OCI-LY3 (cell line): ENCODE results near the gene RP2.

Source experiments
- EZH2phosphoT487 ChIP-seq: fragments of 200-600 bp; shearing (Covaris generic); IDR thresholded peaks from 2 replicates; pipeline ENCODE4 v1.6.1; 2018; ENCODE audit warnings: antibody characterized with exemption, mixed run types, low read depth
- TF ChIP-seq, protein P1 (sequence below): fragments of 200-600, 300-600 bp; sonication (generic); IDR thresholded peaks from 2 replicates; pipeline ENCODE4 v1.5.1; 2014; ENCODE audit warnings: antibody characterized with exemption, low read length, low read depth

DNA sequence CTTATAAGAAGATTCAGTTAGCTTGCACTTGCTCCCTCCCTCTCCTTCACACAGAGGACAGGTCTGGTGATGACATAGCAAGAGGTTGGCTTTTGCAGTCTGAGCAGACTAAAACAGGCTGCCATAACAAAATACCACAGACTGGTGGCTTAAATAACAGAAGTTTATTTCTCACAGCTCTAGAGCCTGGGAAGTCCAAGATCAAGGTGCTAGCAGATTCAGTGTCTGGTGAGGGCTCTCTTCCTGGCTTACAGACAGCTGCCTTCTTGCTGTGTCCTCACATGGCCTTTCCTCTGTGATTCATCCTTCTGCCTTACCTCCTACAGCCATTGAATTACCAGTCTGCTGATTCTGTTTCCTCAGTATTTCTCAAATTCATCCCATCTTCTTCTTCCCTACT, 13.1 kb downstream of the RP2 start:
- TF ChIP-seq, protein P1, sequence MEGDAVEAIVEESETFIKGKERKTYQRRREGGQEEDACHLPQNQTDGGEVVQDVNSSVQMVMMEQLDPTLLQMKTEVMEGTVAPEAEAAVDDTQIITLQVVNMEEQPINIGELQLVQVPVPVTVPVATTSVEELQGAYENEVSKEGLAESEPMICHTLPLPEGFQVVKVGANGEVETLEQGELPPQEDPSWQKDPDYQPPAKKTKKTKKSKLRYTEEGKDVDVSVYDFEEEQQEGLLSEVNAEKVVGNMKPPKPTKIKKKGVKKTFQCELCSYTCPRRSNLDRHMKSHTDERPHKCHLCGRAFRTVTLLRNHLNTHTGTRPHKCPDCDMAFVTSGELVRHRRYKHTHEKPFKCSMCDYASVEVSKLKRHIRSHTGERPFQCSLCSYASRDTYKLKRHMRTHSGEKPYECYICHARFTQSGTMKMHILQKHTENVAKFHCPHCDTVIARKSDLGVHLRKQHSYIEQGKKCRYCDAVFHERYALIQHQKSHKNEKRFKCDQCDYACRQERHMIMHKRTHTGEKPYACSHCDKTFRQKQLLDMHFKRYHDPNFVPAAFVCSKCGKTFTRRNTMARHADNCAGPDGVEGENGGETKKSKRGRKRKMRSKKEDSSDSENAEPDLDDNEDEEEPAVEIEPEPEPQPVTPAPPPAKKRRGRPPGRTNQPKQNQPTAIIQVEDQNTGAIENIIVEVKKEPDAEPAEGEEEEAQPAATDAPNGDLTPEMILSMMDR, result no peak
- TF ChIP-seq EZH2phosphoT487, result no peak
